Measurements from ENCODE around the gene DNMBP.

DNA sequence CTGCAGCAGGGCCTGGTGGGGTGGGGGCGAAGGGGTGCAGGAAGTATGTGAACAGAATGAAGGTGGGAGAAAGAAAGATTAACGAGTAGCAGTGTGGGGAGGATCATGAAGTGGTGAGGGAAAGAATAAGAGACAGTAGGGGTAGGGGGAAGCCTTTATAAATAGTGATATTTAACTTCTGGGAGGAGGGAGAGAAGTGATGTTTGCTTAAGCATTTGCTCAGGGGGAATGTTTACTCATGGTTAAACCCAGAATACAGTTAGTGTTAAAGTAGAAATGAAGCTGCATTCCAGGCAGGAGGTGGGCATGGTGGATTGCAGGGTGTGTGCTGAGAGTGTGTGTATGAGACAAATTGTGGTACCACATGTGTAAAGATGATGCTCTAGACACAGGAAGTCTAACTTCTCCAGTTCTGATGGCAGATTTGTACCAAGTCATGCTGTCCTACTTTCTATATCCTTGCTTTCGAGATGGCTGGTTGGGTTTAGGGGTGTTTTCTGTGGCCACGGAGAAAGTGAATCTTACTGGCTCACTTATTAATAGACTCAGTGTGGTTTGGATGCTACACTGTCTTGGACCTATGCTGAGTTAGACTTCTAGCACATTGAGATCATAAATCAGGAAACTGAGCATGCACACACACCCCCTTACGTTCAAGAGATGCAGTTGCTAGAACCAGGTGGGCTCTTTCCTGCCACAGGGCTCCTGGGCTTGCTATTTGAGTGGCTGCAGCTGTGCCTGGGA is 10.6 kb upstream of the DNMBP start:
- TF ChIP-seq POLR2AphosphoS5 (IDR thresholded peaks at IDR 0.05; ENCODE audit: low read depth, low read length) (no peak), TAF1 (IDR thresholded peaks at IDR 0.05; ENCODE audit: borderline replicate concordance, insufficient read depth, low read length) (no peak), FOXP2 (optimal IDR thresholded peaks at IDR 0.05; ENCODE audit: borderline replicate concordance, extremely low read depth, extremely low read length, insufficient read depth) (no peak), SIN3A (IDR thresholded peaks at IDR 0.05; ENCODE audit: borderline replicate concordance, insufficient read depth, low read length) (no peak)
- TF ChIP-seq, protein P1, sequence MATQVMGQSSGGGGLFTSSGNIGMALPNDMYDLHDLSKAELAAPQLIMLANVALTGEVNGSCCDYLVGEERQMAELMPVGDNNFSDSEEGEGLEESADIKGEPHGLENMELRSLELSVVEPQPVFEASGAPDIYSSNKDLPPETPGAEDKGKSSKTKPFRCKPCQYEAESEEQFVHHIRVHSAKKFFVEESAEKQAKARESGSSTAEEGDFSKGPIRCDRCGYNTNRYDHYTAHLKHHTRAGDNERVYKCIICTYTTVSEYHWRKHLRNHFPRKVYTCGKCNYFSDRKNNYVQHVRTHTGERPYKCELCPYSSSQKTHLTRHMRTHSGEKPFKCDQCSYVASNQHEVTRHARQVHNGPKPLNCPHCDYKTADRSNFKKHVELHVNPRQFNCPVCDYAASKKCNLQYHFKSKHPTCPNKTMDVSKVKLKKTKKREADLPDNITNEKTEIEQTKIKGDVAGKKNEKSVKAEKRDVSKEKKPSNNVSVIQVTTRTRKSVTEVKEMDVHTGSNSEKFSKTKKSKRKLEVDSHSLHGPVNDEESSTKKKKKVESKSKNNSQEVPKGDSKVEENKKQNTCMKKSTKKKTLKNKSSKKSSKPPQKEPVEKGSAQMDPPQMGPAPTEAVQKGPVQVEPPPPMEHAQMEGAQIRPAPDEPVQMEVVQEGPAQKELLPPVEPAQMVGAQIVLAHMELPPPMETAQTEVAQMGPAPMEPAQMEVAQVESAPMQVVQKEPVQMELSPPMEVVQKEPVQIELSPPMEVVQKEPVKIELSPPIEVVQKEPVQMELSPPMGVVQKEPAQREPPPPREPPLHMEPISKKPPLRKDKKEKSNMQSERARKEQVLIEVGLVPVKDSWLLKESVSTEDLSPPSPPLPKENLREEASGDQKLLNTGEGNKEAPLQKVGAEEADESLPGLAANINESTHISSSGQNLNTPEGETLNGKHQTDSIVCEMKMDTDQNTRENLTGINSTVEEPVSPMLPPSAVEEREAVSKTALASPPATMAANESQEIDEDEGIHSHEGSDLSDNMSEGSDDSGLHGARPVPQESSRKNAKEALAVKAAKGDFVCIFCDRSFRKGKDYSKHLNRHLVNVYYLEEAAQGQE (IDR thresholded peaks at IDR 0.05; ENCODE audit: insufficient read depth in 1 of 2, low read depth in 2 of 2, low read length in 2 of 2): no peak

Measured in PFSK-1 (cell line).